GM18511 (cell line): ENCODE measurements around the gene ETFBKMT.
A peak's percentile ranks its signal among the peaks of the same experiment; 100 is the strongest.
"Not testable (repeated sequence)": the region's sequence is repeated elsewhere in the genome, so short reads cannot be mapped to it uniquely, and the experiment has no call there.

Experiments used
- ATAC-seq: cut with Tn5 transposase; IDR thresholded peaks from one replicate; pipeline ENCODE4 v1.9.1; 2021; ENCODE audit warnings: mild to moderate bottlenecking, moderate library complexity; ENCODE audit not compliant: unreplicated experiment

Gene ETFBKMT

DNA sequence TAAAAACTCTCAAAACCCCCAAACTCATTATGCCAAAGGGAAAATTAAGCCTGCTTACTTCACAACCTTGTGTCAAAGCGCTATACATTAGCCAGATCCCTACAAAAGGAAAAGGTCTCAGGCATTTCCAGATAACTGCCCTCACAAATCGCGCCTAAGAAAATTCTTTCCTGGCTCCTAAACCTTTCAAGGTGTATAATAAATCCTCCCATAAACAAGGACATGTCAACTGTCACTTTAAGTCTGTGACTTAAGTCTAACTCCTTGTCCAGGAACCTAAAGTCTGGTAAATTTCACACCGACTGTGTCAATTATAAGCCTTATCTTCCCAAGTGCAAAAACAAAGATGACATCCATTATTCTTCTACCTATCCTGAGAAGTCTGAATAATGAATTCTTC, 4.3 kb upstream of the ETFBKMT start:
- no peak for ATAC-seq

- ATAC-seq, result no peak
Observed at GRCh38 chr12:31655792-31656191, 3.7 kb upstream of the ETFBKMT start.

GRCh38 chr12:31658471-31659086, 909 bp upstream of the ETFBKMT start:
- peak; percentile 15 for ATAC-seq

DNA sequence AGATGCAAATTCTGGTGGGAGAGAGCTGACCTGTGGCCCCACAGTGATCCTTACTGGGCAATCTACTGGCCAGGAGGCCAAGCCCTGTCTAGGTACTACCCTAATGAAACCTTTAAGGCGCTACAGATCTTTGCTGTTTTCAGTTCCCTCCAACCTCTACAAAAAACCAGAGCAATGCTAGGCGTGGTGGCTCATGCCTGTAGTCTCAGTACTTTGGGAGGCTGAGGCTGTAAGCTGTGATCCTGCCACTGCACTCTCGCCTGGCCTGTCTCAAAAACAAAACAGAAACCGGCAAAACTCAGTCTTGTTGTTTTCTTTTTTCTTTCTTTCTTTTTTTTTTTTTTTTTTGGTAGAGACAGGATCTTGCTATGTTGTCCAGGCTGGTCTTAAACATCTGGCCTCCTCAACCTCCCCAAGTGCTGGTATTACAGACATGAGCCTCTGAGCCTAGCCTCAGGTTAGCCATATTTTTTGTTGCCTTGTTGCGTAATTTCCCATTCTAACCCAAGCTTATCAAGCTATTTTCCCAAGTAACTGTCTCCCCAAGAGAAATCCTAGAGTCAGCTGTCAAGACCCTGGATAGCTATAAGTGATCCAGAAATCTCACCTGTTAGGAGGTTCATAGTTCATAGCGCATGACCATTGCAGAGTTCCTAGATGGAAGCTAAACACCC, 2.8 kb downstream of the ETFBKMT start:
- ATAC-seq, result no peak

DNA sequence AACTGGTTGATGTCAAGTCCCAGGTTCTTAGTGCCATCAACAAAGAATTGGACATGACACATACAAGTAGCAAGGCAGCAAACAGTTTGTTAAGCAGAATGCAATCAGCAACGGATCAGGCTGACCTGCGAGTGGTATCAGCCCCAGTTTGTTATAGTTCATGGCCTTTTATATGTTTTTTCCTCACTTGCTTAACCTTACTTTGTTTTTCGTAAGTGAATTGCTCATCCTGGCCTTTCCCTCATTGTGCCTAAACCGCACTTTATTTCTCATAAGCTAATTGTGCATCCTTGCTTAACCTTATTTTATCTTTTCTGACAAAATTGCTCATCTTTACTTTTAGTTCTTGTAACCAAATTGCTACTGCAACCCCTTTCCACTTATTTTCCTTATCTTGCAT, 4.1 kb downstream of the ETFBKMT start:
- no peak for ATAC-seq

- ATAC-seq, result no peak
Observed at GRCh38 chr12:31664038-31664437, 4.5 kb downstream of the ETFBKMT start.

DNA sequence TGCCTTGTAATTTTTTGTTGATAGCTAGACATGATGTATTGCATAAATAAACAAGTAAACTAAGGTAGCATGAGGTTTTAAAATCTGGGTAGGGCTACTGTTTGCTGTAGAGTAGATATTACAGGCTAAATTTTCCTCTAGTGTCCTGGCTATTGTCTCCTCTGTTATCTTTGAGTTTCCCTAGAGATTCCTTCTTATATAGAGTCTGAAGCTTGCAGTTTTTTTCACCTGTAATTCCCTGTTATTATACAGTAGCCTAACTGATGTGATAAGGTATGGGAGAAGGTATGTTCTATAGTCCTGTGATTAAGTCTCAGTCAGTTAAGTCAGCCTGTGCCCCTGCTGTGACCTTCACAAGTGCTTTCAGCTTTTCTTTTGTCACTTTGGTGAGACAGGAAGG, 9.5 kb downstream of the ETFBKMT start:
- ATAC-seq, result no peak

GRCh38 chr12:31669582-31669981, 10.1 kb downstream of the ETFBKMT start:
- not testable (repeated sequence) for ATAC-seq

GRCh38 chr12:31672521-31672920, 13.0 kb downstream of the ETFBKMT start:
- ATAC-seq, result no peak

DNA sequence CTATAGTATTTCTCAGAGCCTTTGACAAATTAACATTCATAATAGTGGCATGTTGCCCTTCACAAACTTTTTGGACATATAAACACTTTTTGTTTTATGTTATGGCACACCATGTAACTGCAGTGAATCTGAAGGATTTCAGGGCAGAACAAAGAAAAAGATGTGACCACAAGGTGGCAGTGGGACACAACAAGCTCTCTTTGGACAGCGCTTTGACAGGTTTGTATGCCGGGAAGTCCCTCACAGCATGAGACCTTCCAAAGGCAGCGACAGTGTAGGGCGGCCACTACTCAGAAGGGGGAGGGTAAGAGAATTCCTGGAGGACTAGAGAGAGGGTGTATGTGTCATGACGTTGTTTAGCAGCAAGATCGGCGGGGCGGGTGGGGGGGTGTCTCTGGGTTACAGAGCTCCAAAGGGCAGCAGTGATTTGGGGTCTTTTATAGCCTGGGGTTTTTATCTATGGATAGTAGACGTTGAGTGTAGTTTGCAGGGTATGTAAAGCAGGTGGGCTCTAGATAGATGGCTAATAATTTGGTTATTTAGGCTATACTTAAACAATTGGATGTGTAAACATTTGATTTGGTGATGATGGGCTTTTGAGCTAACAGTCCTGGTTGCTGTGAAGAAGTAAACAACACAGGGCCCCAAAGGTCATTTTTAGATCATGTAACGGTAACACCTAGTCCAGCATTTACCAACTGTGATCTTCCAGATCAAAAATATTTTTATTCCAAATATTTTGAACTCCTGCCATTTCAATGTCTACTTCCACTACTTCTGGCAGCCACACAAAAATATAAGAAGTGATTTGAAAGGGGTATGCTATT, 22.9 kb downstream of the ETFBKMT start:
- ATAC-seq, result peak; percentile 77

DNA sequence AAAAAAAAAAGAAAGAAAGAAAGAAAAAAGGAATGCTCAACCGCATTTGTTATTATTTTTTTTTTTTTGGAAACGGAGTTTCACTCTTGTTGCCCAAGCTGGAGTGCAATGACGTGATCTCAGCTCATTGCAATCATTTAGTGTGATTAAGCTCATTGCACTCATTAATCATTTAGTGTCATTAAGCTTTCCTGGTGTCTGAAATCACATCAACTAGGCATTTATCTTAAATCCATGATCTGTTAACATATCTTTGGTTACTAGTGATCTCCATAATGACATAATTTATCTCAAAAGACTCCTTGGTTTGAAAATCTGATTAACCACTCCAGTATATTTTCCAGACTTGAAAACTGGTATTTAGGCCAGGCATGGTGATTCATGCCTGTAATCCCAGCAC, 26.3 kb downstream of the ETFBKMT start:
- ATAC-seq, result no peak

DNA sequence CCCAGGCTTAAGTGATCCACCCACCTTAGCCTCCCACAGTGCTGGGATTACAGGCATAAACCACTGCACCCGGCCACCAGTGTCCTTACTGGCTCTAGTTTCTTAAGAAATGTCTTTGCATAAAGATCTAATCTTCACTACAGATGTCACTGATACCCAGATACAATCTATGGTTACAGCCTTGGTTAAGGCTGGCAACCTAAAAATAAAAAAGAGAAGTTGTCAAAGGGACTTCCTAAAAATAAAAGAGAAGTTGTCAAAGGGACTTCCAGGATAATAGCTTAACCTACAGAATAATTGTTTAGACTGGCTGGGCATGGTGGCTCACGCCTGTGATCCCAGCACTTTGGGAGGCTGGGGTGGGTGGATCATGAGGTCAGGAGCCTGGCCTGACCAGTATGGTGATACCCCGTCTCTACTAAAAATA, 27.6 kb downstream of the ETFBKMT start:
- ATAC-seq, result peak; percentile 86

GRCh38 chr12:31689921-31690320, 30.4 kb downstream of the ETFBKMT start:
- ATAC-seq, result not testable (repeated sequence)

- ATAC-seq, result no peak
Observed at GRCh38 chr12:31702047-31702446, 42.6 kb downstream of the ETFBKMT start.

- ATAC-seq, result no peak
Observed at GRCh38 chr12:31705621-31706020, 46.1 kb downstream of the ETFBKMT start.

DNA sequence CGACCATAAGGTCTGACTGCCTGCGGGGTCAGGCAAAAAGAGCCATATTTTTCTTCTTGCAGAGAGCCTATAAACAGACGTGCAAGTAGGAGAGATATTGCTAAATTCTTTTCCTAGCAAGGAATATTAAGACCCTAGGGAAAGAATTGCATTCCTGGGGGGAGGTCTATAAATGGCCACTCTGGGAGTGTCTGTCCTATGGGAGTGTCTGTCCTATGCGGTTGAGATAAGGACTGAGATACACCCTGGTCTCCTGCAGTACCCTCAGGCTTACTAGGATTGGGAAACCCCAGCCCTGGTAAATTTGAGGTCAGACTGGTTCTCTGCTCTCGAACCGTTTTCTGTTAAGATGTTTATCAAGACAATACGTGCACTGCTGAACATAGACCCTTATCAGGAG, 48.6 kb downstream of the ETFBKMT start:
- not testable (repeated sequence) for ATAC-seq

GRCh38 chr12:31710021-31710818, 50.7 kb downstream of the ETFBKMT start:
- ATAC-seq, result no peak

DNA sequence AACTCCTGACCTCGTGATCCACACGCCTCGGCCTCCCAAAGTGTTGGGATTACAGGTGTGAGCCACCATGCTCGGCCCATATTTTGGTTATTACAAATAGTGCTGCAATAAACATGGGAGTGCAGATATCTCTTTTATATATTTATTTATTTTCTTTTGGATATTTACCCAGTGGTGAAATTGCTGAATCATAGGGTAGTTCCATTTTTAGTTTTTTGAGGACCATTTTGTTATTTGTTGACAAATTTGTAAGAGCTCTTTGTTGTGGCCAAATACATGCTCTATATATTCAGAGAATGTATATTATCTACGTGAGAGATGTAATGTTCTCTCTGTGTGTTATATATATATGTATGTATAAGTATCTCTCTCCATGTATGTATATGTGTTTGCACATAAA, 53.4 kb downstream of the ETFBKMT start:
- ATAC-seq, result no peak

DNA sequence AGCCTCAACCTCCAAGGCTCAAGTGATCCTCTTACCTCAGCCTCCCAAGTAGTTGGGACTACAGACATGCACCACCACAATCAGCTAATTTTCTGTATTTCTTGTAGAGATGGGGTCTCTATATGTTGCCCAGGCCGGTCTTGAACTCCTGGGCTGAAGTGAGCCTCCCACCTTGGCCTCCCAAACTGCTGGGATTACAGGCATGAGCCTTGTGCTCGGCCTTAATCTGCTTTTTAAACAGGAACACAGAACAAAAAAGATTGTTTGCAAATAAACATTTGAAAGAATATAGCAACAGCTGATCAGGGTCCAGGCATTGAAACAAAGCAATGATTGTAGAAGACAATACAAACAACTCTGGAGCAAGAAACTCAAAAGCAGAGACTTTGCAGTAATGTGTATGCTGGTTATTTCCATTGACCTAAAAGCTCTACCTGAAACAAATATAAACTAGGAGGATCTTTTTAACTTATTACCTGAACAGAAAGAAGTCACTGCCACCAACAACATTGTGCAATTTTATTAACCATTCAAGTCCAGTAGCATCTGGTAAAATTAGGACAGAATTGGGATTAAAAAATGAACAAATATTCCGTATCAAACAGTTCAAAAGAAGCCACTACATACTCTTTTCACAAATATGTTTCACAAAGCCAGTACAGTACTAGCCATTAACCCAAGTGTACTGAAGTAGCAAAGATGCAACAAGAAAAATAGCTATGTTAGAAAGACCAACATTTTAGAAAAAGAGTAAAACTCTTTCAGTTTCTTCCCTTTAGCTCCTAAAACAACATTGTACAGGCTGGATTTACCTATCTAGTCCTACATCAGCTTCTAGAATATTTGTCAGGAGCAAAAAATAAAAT, 55.2 kb downstream of the ETFBKMT start:
- peak; percentile 33 for ATAC-seq

DNA sequence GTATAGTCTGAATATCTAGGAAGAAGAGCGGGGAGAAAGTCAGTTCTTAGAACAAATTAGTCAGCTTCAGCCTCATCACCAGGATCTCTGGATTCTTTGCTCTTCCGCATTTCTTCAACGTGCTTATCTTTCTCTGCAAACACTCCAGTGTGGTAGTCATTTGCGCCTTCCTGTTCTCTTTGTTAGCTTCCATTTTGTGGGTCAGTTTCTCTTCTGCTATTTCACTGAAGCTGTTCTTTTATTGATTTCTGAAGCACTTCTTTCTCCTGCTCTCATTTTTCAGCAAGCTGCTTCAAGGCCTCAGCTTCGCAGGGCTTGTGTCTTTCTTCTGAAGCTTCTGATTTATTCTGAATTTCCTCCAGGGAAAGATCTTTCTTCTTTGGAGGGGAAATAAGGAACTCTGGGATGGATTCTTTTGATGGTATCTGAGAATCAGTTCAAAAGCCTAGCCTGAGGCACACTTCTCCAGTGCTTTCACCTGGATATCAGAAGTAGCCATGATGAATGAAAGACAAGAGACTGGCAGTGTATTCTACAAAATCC, 55.9 kb downstream of the ETFBKMT start:
- peak; percentile 91 for ATAC-seq
